ENCODE measurements around the gene ABI3.

ABI3 gene

DNA sequence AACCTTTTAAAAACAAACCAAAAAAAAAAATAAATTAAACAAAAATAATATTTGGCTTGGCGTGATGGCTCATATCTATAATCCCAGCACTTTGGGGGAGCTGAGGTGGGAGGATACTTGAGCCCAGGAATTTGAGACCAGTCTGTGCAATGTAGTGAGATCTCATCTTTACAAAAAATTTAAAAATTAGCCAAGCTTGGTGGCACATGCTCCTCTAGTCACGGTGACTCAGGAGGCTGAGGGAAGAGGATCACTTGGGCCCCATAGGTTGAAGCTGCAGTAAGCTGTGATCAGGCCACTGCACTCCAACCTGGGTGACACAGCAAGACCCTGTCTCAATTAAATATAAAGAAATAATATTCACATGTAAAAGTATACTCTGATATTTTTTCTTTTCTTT, 12.3 kb upstream of the ABI3 start:
- DNase-seq = no peak

DNA sequence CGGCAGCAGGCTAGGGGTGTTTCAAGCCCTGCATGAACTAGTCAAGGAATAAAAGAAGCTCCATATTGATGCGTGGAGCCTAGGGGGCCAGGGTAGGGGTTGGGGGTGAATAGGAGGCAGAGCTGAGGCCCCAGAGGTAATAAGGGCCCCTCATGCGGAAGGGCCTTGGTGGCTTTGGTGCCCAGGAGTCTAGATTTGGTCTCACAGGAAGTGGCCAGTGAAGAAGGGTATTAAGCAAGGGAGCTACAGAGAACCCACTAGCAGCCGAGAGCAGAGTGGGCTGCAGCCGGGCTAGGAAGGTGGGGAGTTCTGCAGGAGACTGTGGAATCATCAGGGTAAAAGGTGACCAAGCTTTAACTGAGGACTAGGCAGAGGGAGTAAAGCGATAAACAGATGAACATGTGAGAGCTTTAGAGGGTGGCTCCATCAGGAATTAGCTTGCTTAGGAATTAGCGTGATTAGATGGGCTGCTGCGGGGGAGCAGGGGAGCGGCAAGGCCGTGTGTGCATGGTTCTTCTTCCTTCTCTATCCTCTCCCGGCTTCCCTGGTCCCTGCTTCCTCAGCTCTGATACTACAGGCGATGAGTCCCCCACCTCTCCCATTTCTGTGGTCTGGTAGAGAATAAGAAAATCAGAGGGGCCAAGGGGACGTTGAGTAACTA, 10.0 kb upstream of the ABI3 start:
- no peak for DNase-seq

DNA sequence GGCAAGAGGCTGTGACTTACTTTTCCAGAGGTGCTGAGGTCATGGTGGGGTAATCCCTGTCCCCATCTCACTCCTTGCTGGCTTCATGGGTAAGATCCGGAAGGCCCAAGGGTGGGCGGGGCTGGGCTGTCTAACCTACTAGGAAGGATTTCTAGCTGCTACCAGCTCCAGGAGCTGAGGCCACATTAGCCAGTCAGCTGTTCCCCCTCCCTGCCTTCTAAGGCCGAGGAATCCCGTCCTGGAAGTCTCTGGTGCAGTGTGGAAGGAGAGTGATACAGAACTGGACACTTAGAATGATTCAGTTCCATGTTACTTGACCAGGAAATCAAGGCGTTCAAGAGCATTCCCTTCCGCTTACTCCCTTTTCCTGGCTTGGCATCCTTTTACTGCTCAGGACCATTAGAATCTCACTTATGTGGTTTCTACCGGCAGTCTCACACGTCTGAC, 9.0 kb upstream of the ABI3 start:
- DNase-seq = no peak

DNA sequence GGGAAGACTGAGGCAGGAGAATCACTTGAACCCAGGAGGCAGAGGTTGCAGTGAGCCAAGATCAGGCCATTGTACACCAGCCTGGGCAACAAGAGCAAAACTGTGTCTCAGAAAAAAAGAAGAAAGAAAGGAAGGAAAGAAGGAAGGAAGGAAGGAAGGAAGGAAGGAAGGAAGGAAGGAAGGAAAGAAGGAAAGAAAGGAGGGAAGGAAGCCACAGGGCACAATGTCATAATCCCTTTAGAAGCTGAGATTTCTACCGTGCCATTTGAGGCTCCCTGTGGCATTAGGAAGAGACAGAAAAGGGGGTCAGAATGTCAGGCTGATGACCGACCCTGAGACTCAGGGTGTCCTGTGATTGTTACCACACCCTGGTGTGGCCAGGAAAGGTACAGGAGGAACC, 6.7 kb upstream of the ABI3 start:
- no peak for DNase-seq

DNA sequence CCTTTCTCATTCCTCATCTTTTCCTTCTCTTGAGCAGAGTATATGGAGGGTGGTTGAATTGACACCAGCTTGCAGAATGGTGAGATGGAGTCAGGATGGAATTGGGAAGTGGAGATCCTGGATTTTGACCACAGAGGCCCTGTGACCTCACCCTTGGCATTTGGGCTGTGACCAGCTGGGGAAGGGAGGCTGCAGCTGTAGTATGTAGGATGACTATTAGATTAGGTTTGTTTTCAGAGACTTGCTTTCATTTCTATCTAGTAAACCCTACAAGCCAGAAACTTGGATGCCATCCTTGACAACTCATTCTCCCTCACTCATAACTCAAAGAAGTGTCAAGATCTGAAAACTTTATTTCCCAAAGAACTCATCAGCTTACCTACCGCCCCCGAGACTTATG, 6.0 kb upstream of the ABI3 start:
- DNase-seq = no peak

DNA sequence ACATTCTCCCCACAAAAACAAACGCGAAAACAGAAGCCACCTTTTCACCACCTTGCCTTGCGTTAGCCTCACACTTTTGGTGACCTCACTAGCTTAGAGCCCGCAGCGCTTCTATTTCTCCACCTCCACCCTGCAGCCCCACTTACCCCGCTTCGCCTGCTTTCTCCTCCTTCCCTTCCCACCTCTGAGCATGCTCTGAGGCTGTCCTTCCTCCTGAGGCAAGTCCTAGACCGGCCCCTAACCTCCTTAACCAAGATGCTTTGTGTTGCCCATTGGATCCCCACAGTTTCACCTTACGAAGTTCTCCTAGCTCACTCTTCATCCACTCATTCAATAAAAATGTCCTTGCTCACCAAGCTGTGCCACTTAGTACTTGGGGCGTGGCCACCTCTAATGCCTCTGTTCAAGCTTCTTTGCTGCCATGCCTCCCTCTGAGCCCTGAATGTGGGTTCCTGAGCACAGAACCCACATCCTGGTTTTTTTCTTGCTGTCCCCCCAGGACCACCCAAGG, 1.4 kb upstream of the ABI3 start:
- no peak for DNase-seq

DNA sequence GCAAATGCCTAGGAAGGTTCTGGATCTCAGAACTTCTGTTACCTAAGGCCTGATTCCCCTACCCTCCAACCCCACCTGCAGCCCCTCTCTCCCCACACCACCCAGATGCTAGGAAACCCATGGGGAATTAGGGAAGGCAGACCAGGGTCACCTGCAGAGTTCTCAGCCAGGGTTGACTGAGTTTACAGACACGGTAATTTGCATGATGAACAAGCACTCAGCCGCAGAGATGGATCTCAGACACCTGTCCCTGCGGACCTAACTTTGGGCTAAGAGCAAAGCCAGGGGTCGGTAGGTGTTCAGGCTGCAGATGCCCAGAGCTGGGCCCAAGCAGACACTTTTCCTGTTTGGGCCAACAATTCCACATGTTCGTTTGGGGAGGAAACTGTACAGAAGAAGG, 2.9 kb downstream of the ABI3 start:
- no peak for DNase-seq

DNA sequence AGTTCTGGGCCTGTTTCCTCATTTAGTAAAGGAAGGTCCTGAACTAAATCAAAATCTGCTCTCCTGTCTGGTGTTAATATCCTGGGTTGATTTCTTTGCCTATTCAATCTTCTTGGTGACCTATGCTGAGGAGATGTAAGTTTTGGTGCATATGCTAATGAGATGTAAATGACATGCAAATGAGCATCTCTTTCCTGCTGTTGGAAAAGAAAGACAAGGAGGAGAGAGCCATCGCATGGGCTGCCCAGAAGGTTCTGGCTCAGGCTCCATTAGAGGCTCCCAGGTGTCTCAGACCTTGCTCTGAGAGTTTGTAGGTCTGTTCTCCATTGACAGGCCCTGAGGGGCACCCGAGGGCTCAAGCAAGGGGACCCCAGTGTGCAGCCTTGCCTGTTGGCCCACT, 3.3 kb downstream of the ABI3 start:
- no peak for DNase-seq

DNA sequence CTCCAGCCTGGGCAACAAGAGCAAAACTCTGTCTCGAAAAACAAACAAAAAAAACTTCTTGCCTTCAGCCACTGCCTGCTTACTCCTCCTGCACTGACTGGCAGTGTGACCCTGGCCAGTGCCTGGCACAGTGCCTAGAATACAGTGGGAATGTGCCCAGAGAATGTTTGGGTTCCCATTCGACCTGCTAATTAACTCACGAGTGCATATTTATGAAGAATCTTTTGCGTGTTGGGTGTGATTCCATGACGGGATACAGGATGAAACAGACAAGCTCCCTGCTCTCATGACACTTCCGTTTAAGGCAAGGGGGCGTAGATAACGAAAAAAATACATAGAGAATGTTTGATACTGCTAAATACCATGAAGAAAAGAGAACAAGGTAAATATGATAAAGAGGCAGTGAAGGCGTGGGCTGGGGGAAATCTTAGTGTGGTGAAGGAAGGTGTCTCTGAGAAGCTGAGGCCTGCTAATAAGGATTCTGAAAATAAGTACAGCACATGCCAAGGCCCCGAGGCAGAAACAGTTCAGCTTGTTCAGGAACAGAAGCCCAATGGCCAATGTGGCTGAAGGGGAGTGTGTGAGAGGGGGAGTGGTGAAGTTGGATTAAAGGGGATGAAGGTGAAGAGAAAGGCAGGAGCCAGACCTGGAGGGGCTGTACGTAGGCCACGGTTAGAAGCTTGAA, 4.3 kb downstream of the ABI3 start:
- DNase-seq = no peak

DNA sequence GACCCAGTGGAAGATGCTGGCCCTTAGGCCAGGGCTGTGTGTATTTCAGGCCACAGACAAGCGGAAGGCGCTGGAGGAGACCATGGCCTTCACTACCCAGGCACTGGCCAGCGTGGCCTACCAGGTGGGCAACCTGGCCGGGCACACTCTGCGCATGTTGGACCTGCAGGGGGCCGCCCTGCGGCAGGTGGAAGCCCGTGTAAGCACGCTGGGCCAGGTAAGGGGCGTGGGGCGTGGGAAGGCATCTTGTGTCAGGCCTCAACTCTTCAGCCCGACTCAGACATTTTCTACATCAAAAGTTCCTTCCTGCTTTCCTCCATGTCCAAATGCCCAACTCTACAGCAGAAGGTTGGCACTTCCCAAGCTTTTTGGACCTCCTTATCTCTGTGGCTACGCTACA, 6.0 kb downstream of the ABI3 start:
- no peak for DNase-seq

DNA sequence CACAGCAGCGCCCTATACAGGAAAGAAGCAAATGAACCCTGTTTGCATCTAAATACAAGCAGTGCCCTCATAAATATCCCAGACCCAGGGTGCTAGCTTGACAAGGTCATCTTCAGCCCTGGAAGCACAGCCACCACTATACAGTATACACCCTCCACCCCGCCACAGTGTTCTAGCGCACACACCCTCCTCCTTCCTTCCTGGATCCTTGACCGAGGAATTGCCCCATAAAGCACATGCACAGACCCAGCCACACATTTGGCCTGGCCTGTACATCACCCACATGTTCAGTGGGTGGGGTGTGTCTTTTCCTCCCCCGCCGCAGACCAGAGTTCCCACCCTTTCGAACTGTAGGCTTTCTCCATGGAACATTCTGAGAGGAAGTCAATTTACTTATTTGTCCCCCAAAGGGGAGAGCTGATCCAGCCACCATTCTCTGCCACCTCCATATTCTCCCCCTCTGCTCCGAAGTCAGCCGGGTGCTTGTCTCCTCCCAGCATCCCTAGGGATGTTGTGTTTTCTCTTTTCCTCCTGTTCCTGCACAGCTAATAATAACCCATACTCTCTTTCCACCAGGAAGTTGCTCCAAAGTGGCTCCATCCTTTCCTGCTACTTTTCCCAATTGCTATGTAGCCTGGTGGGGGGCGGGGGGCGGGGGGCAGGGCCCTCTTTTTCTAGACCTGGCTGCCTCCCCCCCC, 6.6 kb downstream of the ABI3 start:
- DNase-seq = no peak

DNA sequence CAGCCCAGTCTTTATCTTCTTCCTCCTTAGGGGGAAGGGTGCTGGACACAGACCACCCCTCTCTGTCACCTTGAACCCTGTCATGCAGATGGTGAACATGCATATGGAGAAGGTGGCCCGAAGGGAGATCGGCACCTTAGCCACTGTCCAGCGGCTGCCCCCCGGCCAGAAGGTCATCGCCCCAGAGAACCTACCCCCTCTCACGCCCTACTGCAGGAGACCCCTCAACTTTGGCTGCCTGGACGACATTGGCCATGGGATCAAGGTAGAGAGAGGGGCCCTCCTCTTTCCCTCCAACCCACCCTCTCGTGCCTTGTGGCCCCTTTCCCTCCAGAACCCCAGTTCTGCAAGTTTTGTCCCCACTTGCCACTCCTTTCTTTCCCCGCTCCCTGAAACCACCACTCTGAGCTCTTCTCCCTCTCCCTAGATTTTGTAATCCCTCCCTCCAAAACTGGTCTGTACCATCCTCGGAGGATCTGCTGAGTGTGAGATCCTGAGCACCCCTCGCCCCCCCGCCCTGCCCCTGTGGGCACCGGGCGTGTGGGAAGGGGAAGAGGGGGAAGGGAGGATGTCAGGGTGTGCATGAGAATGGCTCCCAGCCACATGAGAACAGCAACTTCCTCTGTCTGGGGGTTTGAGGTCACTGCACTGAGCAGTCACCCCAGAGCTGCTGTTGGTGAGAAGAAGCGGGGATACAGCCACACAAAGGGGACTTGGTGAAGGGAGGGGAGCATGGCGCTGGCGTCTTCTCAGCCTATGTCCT, 7.3 kb downstream of the ABI3 start:
- peak; percentile 71 for DNase-seq

DNA sequence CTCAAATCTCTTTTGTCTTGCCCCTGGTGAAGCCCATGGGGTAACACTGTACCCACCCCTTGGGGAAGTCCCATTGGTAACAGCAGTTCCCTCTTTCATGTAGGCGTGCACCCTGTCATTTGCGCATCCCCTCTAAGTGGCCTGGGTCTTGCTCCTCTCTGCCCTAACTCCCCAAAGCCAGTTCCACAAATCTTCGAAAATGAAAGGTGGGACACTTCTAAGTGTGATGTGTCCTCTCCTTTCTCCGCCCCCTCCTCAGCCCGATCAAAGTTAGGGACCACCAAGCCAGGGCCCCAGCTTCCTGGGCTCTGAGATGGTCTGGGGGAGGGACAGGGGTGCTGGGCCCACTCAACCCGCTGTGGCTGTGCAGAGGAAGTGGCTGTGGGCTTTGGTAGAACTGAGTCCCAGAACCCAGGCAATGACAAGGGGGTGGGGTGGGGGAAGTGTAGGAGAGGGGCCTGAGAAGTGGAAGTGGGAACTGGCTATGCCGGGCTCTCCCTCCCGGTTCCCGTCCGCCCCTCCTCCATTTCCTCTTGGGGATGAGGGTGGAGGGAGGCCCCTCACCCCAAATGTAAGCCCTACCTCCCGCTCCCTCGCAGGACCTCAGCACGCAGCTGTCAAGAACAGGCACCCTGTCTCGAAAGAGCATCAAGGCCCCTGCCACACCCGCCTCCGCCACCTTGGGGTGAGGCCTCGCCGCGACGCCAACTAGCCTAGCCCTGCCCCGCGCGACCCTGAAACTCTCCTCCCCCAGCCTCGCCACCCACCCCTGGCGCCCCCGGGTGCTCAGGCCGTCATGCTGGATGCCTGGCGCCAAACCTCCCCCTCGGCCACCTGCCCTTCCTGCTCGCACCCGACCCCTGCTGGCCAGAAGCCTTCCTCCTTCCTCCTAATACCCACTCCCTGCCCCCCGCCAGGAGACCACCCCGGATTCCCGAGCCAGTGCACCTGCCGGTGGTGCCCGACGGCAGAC, 8.7 kb downstream of the ABI3 start:
- DNase-seq = peak; percentile 47

DNA sequence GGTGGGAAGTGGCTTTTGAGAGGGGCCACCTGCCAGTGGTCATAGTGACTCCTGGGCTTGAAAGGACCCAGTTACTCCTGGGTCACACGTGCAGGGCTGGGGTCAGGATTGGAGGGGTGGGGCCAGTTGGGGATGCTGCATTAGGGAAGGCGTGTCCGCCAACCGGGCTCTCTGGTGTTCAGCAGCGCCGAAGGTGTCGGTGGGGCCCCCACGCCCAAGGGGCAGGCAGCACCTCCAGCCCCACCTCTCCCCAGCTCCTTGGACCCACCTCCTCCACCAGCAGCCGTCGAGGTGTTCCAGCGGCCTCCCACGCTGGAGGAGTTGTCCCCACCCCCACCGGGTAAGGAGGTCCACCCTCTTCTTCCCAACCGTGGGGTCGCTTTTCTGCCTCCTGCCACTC, 9.5 kb downstream of the ABI3 start:
- DNase-seq = no peak

DNA sequence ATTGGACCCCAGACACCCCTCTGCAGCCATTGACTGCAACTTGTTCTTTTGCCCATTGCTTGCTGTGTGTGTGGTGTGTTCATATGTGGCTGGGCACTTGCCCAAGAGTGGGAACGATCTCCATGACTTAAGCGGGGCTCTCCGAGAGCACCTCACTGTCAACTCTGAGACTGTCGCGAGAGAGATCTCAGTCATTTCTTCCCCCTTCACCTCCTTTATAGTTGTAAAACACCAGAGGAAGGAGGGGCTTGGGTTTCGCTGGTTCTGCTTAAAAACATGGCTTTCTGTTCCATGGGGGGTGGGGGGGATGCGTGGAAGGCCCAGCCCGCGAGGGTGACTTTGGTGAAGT, 12.6 kb downstream of the ABI3 start:
- DNase-seq = no peak

DNA sequence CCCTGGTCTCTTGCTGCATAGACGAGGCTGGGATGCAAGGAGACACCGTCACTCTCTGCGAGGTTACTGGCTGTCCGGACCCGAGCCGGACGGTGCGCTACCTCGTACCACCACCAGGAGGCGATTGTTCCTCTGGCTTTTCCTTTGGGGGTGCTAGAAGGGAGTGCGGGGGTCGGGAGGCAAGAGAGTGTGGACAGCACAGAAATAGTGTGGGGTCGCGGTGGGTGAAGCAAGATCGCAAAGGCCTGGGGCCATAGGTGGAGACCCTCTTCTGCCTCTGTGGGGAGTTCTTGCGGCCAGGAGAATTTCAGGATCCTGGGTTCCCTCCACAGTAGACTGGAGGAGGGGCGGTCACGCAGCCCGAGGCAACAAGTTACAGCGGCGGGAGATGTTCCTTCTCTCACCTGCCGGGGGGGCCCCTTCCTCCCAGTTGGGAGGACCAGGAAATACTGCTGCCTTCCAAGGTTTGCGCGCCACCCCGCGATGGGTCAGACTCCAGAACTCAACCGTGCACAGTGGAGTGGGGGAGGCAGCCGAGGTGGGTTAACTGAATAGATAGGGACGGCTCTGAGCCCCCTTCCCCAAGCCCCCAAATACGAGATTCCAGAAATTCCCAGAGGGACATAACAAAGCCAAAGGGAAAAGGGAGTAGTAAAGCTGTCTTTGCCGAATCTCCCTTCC, 13.2 kb downstream of the ABI3 start:
- peak; percentile 76 for DNase-seq

DNA sequence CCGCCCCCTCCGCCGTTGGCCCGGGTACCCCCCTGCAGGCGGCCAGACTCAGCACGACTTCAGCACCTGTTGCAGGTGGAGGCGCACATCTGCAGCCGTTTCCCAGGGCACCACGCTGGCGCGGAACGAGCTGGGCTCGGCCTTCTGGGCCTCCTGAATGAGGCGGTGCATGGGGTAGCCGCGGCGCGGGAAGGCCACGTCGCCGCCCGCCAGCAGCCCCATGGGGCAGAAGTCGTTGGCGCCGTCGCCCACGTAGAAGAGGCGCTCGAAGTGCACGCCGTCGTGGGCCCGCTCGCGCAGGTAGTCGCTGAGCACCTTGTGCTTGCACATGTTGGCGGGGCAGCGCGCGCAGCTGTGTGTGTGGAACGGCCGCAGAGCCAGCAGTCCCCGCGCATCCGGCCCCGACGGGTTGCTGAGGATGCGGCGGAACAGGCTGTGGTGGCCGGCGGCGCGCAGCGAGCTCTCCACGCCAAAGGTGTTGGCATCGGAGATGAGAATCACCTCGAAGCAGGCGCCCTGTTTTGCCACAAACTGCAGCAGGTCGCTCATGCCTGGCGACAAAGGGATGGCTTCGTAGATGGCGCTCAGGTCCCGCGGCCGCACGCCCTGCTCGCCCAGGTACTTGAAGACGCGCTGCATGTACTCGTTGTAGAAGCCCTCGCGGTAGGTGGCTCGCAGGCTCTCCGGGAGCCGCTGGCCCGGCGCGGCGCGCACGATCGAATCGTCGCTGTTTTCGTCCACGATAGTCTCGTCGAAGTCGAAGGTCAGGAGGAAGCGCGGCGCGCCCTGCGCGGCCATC, 13.9 kb downstream of the ABI3 start:
- peak; percentile 66 for DNase-seq

DNA sequence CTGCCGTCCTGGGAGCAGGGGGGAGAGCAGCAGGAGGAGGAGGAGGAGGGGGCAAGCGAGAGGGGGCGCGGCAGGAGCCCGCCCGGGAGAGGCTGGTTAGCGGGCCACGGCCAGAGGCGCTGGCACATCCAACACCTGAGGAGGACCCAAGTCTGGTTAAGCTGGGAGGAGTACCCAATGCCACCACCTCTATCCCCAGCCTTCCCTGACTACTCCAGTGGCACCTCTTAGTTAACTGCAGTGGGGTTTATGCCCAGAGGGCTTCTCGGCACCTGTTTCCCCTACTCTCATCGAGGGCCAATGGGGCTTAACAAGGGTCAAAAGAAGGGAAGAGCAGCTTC, 14.5 kb downstream of the ABI3 start:
- DNase-seq = no peak

DNA sequence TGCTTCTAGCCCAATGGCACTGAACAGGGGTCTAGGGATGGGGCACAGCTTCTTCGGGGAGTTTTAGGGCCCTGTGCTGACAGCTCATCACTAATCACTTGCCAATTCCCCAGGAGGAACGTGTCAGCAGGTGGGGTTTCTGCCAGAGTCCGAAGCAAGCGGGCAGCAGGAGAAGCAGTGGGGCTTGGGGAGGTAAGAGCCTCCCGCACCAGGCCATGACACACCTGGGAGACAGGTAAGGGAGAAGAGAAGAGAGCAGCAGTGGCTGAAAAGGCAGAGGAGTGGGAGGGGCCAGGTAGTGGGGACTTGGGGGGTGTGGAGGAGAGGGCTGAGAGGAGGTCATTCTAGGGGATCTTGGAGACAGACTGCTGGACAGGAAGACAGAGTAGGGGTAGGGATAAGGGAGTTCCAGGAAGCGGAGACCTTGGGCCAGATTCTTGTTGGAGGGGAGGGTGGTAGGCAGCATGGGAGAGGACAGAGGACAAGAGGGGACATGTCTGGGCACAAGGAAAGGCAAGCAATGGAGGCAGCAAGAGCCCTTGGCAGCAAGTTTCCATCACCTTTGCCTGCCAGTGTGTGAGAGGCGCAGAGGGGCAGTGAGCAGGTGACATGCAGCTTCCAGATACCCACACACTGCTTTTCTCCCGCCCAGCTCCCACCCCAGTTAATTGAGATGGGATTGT, 15.2 kb downstream of the ABI3 start:
- no peak for DNase-seq

DNA sequence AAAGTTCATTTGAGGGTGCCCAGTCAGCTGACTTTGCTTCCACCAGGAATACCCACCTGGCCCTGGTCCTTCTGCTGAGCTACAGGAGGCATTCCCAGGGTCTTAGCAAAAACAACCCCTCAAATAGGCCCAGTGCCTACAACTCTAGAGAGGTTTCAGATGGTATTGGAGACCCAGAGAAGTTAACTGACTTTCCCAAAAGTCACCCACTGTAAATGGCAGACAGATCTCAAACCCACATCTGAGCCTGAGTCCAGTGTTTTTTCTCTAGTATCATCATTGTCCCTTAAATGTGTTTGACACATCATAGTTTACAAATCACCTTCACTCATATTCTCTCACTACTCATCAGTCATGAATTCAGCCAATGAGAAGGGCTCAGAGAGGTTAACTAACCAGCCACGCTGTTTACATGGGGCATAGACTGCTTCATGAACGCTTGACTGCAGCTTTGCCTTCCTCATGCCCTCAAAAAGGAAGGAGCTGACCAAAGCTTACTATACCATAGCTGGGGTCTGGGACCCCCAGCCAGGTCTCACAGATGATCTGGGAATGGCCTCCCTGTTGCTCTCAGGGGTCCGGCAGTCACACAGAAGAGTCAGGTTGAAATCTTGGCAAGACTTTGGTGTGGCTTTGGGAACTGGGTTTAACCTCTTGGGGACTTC, 16.4 kb downstream of the ABI3 start:
- no peak for DNase-seq
